Parathyroid adenoma (tissue), 2 donors: Measurements from ENCODE around the gene PTCSC3.

Source experiments
- H2AFZ ChIP-seq: fragments of 300-600 bp; sonication (generic); one replicate; pipeline ENCODE4 v1.7.0; 2017; ENCODE audit warnings: antibody characterized with exemption, mild to moderate bottlenecking
- H3K27ac ChIP-seq: fragments of 300-600 bp; sonication (generic); one replicate; pipeline ENCODE4 v1.7.0; 2017
- H3K27me3 ChIP-seq: fragments of 300-600 bp; sonication (generic); one replicate; pipeline ENCODE4 v1.7.0; 2017; ENCODE audit warnings: low read length; ENCODE audit not compliant: control insufficient read depth, insufficient read depth
- H3K36me3 ChIP-seq: fragments of 300-600 bp; sonication (generic); one replicate; pipeline ENCODE4 v1.7.0; 2017; ENCODE audit warnings: low read length; ENCODE audit not compliant: control insufficient read depth, insufficient read depth
- H3K4me1 ChIP-seq: fragments of 300-600 bp; sonication (generic); one replicate; pipeline ENCODE4 v1.7.0; 2017; ENCODE audit warnings: control low read depth
- H3K4me2 ChIP-seq: fragments of 300-600 bp; sonication (generic); one replicate; pipeline ENCODE4 v1.7.0; 2017; ENCODE audit warnings: low read length
- H3K4me3 ChIP-seq: fragments of 300-600 bp; sonication (generic); one replicate; pipeline ENCODE4 v1.7.0; 2017; ENCODE audit warnings: low read depth, low read length
- H3K79me2 ChIP-seq: fragments of 300-600 bp; sonication (generic); one replicate; pipeline ENCODE4 v1.7.0; 2017; ENCODE audit warnings: control low read depth
- H3K9ac ChIP-seq: fragments of 300-600 bp; sonication (generic); one replicate; pipeline ENCODE4 v1.7.0; 2017; ENCODE audit warnings: mild to moderate bottlenecking
- H3K9me3 ChIP-seq: fragments of 300-600 bp; sonication (generic); one replicate; pipeline ENCODE4 v1.7.0; 2017; ENCODE audit warnings: low read length; ENCODE audit not compliant: control insufficient read depth
- TF ChIP-seq, protein P1 (sequence below): fragments of 300-600 bp; sonication (generic); IDR thresholded peaks from one replicate; pipeline ENCODE4 v1.7.0; 2017; ENCODE audit warnings: antibody characterized with exemption, mild to moderate bottlenecking
- donor health status: primary hyperparathyroidism.

Gene PTCSC3

DNA sequence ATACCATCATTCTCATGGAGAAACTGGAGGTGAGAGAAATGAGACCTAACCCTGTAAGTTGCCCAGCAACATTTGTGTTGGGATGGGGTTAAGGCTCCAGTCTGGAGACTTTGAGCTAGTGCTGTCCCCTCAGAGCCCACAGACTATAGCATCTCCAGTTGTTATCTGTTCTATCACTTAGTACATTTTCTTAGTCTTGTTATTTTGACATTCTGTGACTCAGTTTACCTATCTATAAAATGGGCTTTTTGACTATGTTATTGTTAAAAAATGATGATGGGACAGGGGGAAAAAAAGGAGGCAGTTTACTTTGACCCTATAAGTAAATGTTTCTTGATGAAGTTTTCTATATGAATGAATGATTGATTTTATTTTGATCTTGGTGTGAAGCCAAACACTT lies 45.8 kb upstream of the PTCSC3 start:
- H3K27me3 ChIP-seq: no peaks in the 10 kb centered on the region
- no peaks in the 10 kb centered on the region for H3K36me3 ChIP-seq
- TF ChIP-seq, protein P1, sequence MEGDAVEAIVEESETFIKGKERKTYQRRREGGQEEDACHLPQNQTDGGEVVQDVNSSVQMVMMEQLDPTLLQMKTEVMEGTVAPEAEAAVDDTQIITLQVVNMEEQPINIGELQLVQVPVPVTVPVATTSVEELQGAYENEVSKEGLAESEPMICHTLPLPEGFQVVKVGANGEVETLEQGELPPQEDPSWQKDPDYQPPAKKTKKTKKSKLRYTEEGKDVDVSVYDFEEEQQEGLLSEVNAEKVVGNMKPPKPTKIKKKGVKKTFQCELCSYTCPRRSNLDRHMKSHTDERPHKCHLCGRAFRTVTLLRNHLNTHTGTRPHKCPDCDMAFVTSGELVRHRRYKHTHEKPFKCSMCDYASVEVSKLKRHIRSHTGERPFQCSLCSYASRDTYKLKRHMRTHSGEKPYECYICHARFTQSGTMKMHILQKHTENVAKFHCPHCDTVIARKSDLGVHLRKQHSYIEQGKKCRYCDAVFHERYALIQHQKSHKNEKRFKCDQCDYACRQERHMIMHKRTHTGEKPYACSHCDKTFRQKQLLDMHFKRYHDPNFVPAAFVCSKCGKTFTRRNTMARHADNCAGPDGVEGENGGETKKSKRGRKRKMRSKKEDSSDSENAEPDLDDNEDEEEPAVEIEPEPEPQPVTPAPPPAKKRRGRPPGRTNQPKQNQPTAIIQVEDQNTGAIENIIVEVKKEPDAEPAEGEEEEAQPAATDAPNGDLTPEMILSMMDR: no peak
- H3K27ac ChIP-seq: no peak overlapping the region
- no peak overlapping the region for H3K4me2 ChIP-seq
- no peak overlapping the region for H3K9ac ChIP-seq
- H3K9me3 ChIP-seq: no peaks in the 10 kb centered on the region
- H2AFZ ChIP-seq: no peak overlapping the region
- no peaks in the 10 kb centered on the region for H3K79me2 ChIP-seq
- no peaks in the 10 kb centered on the region for H3K4me1 ChIP-seq
- H3K4me3 ChIP-seq: no peak overlapping the region

DNA sequence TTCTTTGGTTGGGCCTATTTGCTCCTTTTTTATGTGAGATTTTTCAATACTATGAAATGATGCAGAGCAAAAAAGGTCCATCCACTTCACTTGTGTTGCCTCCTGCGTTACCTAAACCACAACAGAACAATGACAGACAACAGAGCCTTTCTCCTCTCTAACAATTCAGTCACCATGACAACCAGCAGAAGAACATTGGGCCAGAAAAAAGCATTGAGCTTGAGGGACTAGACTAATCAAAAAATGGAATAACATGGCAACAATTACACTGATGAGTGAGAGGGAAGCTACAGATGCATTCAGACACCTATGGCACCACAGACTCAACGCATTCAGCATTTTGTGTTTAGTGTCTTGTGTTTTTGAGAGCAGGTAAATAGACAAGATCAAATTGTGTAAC lies 44.6 kb upstream of the PTCSC3 start:
- TF ChIP-seq, protein P1: no peak
- no peaks in the 10 kb centered on the region for H3K36me3 ChIP-seq
- H3K9me3 ChIP-seq: no peaks in the 10 kb centered on the region
- H3K4me3 ChIP-seq: no peak overlapping the region
- H3K27ac ChIP-seq: no peak overlapping the region
- no peak overlapping the region for H2AFZ ChIP-seq
- no peaks in the 10 kb centered on the region for H3K4me1 ChIP-seq
- H3K4me2 ChIP-seq: no peak overlapping the region
- H3K79me2 ChIP-seq: no peaks in the 10 kb centered on the region
- H3K9ac ChIP-seq: no peak overlapping the region
- H3K27me3 ChIP-seq: no peaks in the 10 kb centered on the region

DNA sequence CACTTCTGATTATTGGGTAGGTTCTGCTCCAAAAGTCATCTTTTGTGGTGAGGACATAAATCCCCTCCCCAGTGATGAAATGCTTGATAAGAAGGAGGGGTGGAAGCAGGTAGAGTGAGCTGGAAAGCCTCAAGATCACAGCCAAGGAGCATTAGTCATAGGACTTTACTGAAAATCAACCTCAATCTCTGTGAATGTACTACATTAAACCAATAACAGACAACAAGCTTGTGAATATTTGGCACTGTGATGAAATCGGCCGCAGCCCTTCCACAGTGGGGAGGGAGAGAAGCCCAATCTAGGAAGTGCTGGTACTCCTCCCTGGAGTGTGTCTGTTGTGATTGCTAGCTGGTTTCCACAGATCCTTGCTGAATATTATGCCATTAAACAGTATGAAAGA lies 41.2 kb upstream of the PTCSC3 start:
- no peaks in the 10 kb centered on the region for H3K4me1 ChIP-seq
- TF ChIP-seq, protein P1: no peak
- H2AFZ ChIP-seq: no peak overlapping the region
- H3K4me2 ChIP-seq: no peak overlapping the region
- H3K4me3 ChIP-seq: no peak overlapping the region
- no peaks in the 10 kb centered on the region for H3K79me2 ChIP-seq
- H3K27me3 ChIP-seq: no peaks in the 10 kb centered on the region
- no peaks in the 10 kb centered on the region for H3K36me3 ChIP-seq
- no peak overlapping the region for H3K9ac ChIP-seq
- H3K9me3 ChIP-seq: no peaks in the 10 kb centered on the region
- H3K27ac ChIP-seq: no peak overlapping the region

DNA sequence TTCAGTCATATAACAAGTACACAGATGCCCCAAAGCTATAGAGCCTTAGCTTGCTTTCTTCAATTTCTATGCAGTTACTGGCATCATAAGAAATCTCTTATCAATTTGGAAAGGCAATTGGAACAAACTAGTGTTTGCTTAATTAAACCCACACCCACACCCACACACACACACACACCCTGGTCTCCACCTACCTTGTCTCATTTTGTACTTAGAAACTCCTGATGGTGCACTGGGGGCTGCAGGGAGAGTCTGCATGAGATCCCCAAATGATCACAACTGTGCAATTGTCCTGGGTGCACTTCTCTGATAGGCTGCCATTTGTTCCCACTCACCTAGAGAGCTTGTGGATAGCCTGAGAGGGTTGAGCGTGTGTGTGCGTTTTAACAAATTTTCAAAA lies 40.5 kb upstream of the PTCSC3 start:
- TF ChIP-seq, protein P1: no peak
- Histone ChIP-seq H3K4me3 (no peak overlapping the region), H3K79me2 (no peaks in the 10 kb centered on the region), H2AFZ (no peak overlapping the region), H3K4me2 (no peak overlapping the region), H3K27me3 (no peaks in the 10 kb centered on the region), H3K9me3 (no peaks in the 10 kb centered on the region), H3K9ac (no peak overlapping the region), H3K27ac (no peak overlapping the region), H3K4me1 (no peaks in the 10 kb centered on the region), H3K36me3 (no peaks in the 10 kb centered on the region)

DNA sequence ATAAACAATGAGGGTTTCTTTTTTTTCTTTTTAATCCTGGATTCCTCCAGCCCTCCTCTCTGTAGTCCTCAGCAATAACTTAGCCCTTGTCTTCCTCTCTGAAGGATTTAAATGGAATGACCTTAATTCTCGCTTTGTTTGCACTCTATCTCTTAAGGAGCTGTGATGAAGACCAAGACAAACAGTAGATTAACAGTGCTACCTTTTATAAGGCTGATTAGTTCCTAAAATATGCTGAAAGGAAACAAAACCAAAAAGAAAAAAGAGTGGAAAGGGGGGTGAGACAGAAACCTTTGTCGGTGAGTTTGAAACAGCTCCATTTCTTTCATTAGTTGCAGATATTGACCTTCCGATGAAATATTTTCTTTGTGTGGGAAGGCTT lies 38.7 kb upstream of the PTCSC3 start:
- TF ChIP-seq, protein P1: no peak
- Histone ChIP-seq H2AFZ (no peak overlapping the region), H3K4me3 (no peak overlapping the region), H3K27ac (no peak overlapping the region), H3K9ac (no peak overlapping the region), H3K4me1 (no peaks in the 10 kb centered on the region), H3K27me3 (no peaks in the 10 kb centered on the region), H3K4me2 (no peak overlapping the region), H3K36me3 (no peaks in the 10 kb centered on the region), H3K9me3 (no peaks in the 10 kb centered on the region), H3K79me2 (no peaks in the 10 kb centered on the region)
